Measurements from ENCODE around the gene SNRPD3.
"Not testable (repeated sequence)": the region's sequence is repeated elsewhere in the genome, so short reads cannot be mapped to it uniquely, and the experiment has no call there.

The SNRPD3 gene

GRCh38 chr22:24593559-24593835 lies 37.7 kb downstream of the SNRPD3 start:
- not testable (repeated sequence) for DNase-seq

DNA sequence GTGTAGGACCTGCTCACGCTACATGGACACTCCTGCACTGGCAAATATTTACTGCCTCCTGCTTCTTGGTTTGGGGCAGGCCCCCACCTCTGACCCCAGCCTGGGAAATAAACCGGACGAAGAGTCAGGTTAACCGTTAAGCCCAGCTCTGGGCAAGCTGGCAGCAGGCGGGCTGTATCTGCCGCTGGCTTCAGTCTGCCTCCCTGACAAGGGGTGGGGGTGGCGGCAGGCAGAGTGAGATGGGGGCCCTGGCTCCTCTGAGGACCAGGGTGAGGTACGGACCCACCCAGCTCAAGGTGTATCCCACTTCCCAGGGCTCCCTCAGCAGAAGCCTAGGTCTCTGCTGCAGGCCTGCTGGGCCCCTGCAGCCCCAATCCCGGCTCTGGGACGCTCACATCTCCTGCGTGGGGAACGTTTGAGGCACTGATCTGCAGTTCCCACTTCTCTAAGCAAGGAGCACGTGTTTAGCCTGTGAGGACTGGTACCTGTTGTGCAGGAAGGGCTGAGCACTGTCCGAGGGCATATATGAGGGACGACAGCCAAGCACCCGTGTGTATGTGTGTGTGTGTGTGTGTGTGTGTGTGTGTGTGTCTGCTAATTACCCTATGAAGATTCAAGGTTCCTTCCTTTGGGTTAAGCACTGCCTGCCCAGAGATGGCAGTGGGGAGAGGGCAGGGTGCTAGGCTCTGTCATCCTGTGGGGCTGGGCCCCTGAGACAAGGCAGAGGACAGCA lies 38.2 kb downstream of the SNRPD3 start:
- DNase-seq = no peak

DNA sequence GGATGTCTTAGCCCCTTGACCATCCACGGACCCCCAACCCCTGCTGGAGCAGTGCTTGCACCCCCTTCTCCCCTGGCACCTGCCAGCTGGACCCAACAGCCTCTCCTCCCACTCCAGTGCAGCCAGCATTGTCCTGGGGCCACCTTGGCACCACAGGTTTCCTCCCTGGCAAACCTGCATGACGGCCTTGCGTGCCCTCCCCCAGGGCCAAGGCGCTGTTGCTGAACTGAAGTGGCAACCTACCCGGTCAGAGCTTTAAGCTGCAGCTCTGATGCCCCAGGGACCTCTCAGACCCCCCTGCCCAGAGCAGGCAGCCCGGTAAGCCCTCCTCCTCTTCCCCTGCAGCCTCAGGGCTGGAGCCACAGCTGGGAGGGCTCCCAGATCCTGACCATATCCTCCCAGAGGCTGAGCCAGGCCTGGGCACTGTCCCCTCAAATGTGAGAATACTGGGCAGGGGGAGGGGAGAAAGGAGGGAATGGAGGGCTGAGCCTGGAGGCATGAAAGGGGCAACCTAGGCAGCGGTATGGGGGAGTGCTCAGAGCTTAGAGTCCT lies 38.8 kb downstream of the SNRPD3 start:
- DNase-seq = no peak

GRCh38 chr22:24595228-24595627 lies 39.4 kb downstream of the SNRPD3 start:
- DNase-seq = no peak

- no peak for DNase-seq
Measured at GRCh38 chr22:24595863-24596262, 40.1 kb downstream of the SNRPD3 start.

DNA sequence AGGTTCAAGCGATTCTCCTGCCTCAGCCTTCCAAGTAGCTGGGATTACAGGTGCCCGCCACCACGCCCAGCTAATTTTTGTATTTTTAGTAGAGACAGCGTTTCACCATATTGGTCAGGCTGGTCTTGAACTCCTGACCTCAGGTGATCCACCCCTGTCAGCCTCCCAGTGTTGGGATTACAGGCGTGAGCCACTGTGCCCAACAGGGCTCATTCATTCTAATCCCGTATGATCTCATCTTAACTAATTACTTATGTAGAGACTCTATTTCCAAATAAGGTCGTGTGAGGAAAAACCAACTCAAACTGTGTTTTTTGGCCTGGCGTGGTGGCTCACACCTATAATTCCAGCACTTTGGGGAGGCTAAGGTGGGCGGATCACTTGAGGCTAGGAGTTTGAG lies 41.3 kb downstream of the SNRPD3 start:
- DNase-seq = not testable (repeated sequence)

DNA sequence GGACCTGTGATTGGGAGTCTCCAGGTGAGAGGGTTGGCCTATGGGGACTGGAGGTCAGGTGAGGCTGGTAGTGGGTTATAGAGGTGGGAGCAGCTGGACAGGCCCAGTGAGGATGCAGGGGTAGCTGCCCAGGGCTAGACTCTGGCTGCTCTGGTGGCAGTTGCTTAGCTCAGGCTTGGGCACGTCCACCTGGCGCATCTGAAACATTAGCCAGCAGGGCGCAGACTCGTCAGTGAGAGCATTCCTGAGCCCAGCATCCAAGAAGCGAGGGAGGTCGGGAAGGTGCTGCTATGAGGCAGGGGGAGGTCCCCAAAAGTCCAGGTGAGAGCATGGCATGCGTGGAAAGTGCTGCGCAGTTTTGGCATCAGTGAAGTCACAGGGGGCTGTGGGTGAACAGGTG lies 43.7 kb downstream of the SNRPD3 start:
- no peak for DNase-seq

DNA sequence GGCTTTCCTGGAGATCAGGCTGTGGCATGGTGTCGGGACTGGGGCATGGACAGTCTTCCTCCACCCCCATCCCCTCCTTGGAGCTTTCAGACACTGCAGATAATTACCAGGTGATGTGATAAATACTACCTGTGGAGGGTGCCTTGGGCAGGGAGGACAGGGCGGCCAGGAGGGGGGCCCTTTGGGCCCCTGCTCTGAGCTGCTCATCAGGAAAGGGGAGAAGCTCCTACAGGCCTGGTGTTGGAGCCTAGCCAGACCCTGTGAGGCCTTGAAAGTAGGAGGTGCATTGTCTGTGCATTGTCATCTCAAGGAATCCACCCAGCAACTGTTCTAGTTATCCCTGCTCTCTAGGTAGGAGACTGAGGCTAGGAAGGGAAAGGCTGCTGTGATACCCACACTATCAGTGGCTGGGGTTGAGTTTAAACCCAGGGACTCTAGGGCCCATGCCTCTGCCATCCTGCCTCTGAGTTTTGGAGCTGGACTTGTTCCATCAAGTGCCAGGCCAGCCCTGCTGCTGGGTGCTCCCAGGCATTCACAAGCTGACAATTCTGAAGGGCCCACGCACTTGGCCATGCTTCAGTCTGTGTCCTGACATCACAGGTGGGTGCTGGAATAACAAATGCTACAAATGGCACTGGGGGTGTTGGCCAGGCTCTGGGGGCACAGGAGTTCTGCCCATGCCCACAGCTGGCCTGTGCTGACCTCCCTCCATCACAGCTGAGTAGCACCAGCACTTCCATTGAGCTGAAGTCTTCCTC lies 44.3 kb downstream of the SNRPD3 start:
- not testable (repeated sequence) for DNase-seq

GRCh38 chr22:24601217-24602104 lies 45.7 kb downstream of the SNRPD3 start:
- peak; percentile 12 for DNase-seq

- not testable (repeated sequence) for DNase-seq
Measured at GRCh38 chr22:24602105-24602749, 46.4 kb downstream of the SNRPD3 start.

GRCh38 chr22:24602847-24603769 lies 47.3 kb downstream of the SNRPD3 start, which contains the start of gene GGT1:
Gene GGT1, plus strand, starts transcription at chr22:24603193. Its CDS starts 7,889 bp downstream, at chr22:24611082.
- not testable (repeated sequence) for DNase-seq

- DNase-seq = peak; percentile 19
Measured at GRCh38 chr22:24603770-24604629, 48.2 kb downstream of the SNRPD3 start.

- DNase-seq = not testable (repeated sequence)
Measured at GRCh38 chr22:24606340-24606739, 50.5 kb downstream of the SNRPD3 start.

DNA sequence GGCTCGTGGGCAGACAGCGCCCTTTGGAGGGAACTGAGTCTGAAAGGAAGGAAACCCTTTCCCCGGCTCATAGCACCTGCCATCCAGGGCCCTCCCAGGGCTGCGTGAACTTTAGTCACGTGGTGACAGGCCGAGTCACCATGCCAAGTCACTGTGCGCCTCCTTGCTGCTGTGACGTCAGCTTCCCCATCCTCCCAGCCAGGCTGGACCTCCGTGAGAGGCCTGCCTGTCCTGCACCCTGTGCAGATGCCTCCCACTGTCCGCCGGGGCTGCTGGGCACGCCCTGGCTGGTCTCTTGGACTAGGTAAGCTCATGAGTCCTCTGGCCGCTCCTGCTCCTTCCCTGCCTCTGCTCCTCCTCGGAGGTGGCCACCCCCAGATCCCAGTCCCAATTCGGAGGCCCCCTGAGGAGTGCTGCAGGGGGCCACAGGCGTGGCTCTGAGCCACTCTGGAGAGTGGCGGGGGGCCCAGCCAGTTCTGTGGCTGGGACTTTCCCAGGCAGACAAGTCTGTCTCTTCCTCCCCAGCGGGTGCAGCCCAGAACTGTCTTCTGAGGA lies 51.7 kb downstream of the SNRPD3 start:
- DNase-seq = peak; percentile 67

GRCh38 chr22:24608327-24608726 lies 52.5 kb downstream of the SNRPD3 start:
- not testable (repeated sequence) for DNase-seq

- DNase-seq = not testable (repeated sequence)
Measured at GRCh38 chr22:24609888-24610287, 54.1 kb downstream of the SNRPD3 start.

- DNase-seq = not testable (repeated sequence)
Measured at GRCh38 chr22:24614794-24615193, 59.0 kb downstream of the SNRPD3 start.

GRCh38 chr22:24621244-24621643 lies 65.4 kb downstream of the SNRPD3 start:
- not testable (repeated sequence) for DNase-seq

DNA sequence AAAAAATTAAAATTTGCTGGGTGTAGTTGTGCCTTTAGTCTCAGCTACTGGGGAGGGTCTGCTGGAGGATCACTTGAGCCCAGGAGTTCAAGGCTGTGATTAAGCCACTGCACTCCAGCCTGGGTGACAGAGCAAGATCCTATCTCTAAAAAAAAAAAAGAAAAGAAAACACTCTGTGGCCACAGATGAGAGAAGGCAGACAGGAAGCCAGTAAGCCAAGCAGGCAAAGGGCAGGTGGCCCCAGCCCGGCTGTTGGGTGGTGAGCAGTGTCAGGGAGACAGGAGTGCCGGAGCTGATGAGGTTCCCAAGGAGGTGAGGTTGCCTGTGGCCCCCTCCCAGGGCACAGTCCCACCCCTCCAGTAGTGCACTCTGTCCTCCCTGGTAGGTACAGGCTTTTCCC lies 66.8 kb downstream of the SNRPD3 start:
- not testable (repeated sequence) for DNase-seq

Data from CD4-positive, alpha-beta T cell treated with Interleukin-21 for 1 hour (primary cell).